Measurements from ENCODE around the gene TSPAN32.
"Not testable (repeated sequence)": the region's sequence is repeated elsewhere in the genome, so short reads cannot be mapped to it uniquely, and the experiment has no call there.

The TSPAN32 gene

GRCh38 chr11:2280208-2280607 is 21.6 kb upstream of the TSPAN32 start:
- in situ Hi-C loops (cut with HindIII; ENCODE audit: low sequenced_read_pairs) = no loop called here

GRCh38 chr11:2286350-2286749 is 15.5 kb upstream of the TSPAN32 start:
- in situ Hi-C loops (cut with HindIII; ENCODE audit: low sequenced_read_pairs) = not testable (repeated sequence)

GRCh38 chr11:2287091-2287490 is 14.7 kb upstream of the TSPAN32 start:
- in situ Hi-C loops (cut with HindIII; ENCODE audit: low sequenced_read_pairs) = no loop called here

GRCh38 chr11:2289350-2289749 is 12.5 kb upstream of the TSPAN32 start:
- in situ Hi-C loops (cut with HindIII; ENCODE audit: low sequenced_read_pairs) = no loop called here

GRCh38 chr11:2289859-2290258 is 12.0 kb upstream of the TSPAN32 start:
- in situ Hi-C loops (cut with HindIII; ENCODE audit: low sequenced_read_pairs) = no loop called here

- in situ Hi-C loops (cut with HindIII; ENCODE audit: low sequenced_read_pairs) = no loop called here
These were observed 11.4 kb upstream of the TSPAN32 start for GRCh38 chr11:2290351-2290841.

GRCh38 chr11:2293531-2293971 is 8.3 kb upstream of the TSPAN32 start:
- in situ Hi-C loops (cut with HindIII; ENCODE audit: low sequenced_read_pairs) = no loop called here

GRCh38 chr11:2293984-2294925 is 7.6 kb upstream of the TSPAN32 start:
- in situ Hi-C loops (cut with HindIII; ENCODE audit: low sequenced_read_pairs) = no loop called here

- in situ Hi-C loops (cut with HindIII; ENCODE audit: low sequenced_read_pairs) = loop anchor here (5.0 kb wide), 2 partner anchors 48 to 113 kb away; no protein-coding TSS in a partner anchor
These were observed 6.9 kb upstream of the TSPAN32 start for GRCh38 chr11:2294926-2295290.

GRCh38 chr11:2295971-2296912 is 5.6 kb upstream of the TSPAN32 start:
- in situ Hi-C loops (cut with HindIII; ENCODE audit: low sequenced_read_pairs) = loop anchor here (5.0 kb wide), 2 partner anchors 49 to 114 kb away; no protein-coding TSS in a partner anchor

- in situ Hi-C loops (cut with HindIII; ENCODE audit: low sequenced_read_pairs) = loop anchor here (5.0 kb wide), 2 partner anchors 50 to 115 kb away; no protein-coding TSS in a partner anchor
These were observed 4.7 kb upstream of the TSPAN32 start for GRCh38 chr11:2296913-2297622.

GRCh38 chr11:2297623-2298030 is 4.2 kb upstream of the TSPAN32 start:
- in situ Hi-C loops (cut with HindIII; ENCODE audit: low sequenced_read_pairs) = loop anchor here (5.0 kb wide), 2 partner anchors 50 to 115 kb away; no protein-coding TSS in a partner anchor

- in situ Hi-C loops (cut with HindIII; ENCODE audit: low sequenced_read_pairs) = loop anchor here (5.0 kb wide), 2 partner anchors 51 to 116 kb away; no protein-coding TSS in a partner anchor
These were observed 3.5 kb upstream of the TSPAN32 start for GRCh38 chr11:2298131-2298794.

- in situ Hi-C loops (cut with HindIII; ENCODE audit: low sequenced_read_pairs) = loop anchor here (5.0 kb wide), 2 partner anchors 52 to 117 kb away; no protein-coding TSS in a partner anchor
These were observed 2.7 kb upstream of the TSPAN32 start for GRCh38 chr11:2298795-2299761.

- in situ Hi-C loops (cut with HindIII; ENCODE audit: low sequenced_read_pairs) = loop anchor here (5.0 kb wide), 2 partner anchors 52 to 117 kb away; no protein-coding TSS in a partner anchor
These were observed 2.0 kb upstream of the TSPAN32 start for GRCh38 chr11:2299773-2300172.

GRCh38 chr11:2300290-2300935 is 1.4 kb upstream of the TSPAN32 start:
- in situ Hi-C loops (cut with HindIII; ENCODE audit: low sequenced_read_pairs) = no loop called here

GRCh38 chr11:2300936-2301630 is 730 bp upstream of the TSPAN32 start:
- in situ Hi-C loops (cut with HindIII; ENCODE audit: low sequenced_read_pairs) = no loop called here

All from endothelial cell of hepatic sinusoid (primary cell).